Ishikawa (cell line): ENCODE data around the gene DENND1A.

ENCODE experiments used
- CEBPB ChIP-seq: IDR thresholded peaks from 2 replicates; pipeline ENCODE4 v1.6.1; 2012
- CREB1 ChIP-seq: IDR thresholded peaks from 2 replicates; pipeline ENCODE4 v1.6.1; 2012; ENCODE audit warnings: low read depth
- EGR1 ChIP-seq: IDR thresholded peaks from 2 replicates; pipeline ENCODE4 v1.6.1; 2012
- EP300 ChIP-seq: IDR thresholded peaks from 2 replicates; pipeline ENCODE4 v1.6.1; 2012; ENCODE audit warnings: borderline replicate concordance
- FOXM1 ChIP-seq: IDR thresholded peaks from 2 replicates; pipeline ENCODE4 v1.6.1; 2012; ENCODE audit warnings: low read depth, borderline replicate concordance
- NFIC ChIP-seq: IDR thresholded peaks from 2 replicates; pipeline ENCODE4 v1.6.1; 2012
- RAD21 ChIP-seq: IDR thresholded peaks from 2 replicates; pipeline ENCODE4 v1.6.1; 2012; ENCODE audit warnings: low read depth
- TAF1 ChIP-seq: IDR thresholded peaks from 2 replicates; pipeline ENCODE4 v1.6.1; 2012; ENCODE audit warnings: low read depth, mild to moderate bottlenecking
- TCF12 ChIP-seq: IDR thresholded peaks from 2 replicates; pipeline ENCODE4 v1.6.1; 2012; ENCODE audit warnings: low read depth
- TEAD4 ChIP-seq: IDR thresholded peaks from 2 replicates; pipeline ENCODE4 v1.6.1; 2012
- USF1 ChIP-seq: IDR thresholded peaks from 2 replicates; pipeline ENCODE4 v1.6.1; 2012
- YY1 ChIP-seq: IDR thresholded peaks from 2 replicates; pipeline ENCODE4 v1.6.1; 2012; ENCODE audit warnings: low read depth
- ZBTB7A ChIP-seq: IDR thresholded peaks from 2 replicates; pipeline ENCODE4 v1.6.1; 2012; ENCODE audit warnings: low read depth
- TF ChIP-seq, protein P1 (sequence below): IDR thresholded peaks from 2 replicates; pipeline ENCODE4 v1.6.1; 2012
- TF ChIP-seq, protein P2 (sequence below): IDR thresholded peaks from 2 replicates; pipeline ENCODE4 v1.6.1; 2012; ENCODE audit warnings: low read depth, mild to moderate bottlenecking

DENND1A gene

GRCh38 chr9:123823194-123823947, 106.6 kb downstream of the DENND1A start:
- TF ChIP-seq NFIC, result no peak
- TF ChIP-seq, protein P1, sequence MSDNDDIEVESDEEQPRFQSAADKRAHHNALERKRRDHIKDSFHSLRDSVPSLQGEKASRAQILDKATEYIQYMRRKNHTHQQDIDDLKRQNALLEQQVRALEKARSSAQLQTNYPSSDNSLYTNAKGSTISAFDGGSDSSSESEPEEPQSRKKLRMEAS, result no peak
- TF ChIP-seq, protein P2, sequence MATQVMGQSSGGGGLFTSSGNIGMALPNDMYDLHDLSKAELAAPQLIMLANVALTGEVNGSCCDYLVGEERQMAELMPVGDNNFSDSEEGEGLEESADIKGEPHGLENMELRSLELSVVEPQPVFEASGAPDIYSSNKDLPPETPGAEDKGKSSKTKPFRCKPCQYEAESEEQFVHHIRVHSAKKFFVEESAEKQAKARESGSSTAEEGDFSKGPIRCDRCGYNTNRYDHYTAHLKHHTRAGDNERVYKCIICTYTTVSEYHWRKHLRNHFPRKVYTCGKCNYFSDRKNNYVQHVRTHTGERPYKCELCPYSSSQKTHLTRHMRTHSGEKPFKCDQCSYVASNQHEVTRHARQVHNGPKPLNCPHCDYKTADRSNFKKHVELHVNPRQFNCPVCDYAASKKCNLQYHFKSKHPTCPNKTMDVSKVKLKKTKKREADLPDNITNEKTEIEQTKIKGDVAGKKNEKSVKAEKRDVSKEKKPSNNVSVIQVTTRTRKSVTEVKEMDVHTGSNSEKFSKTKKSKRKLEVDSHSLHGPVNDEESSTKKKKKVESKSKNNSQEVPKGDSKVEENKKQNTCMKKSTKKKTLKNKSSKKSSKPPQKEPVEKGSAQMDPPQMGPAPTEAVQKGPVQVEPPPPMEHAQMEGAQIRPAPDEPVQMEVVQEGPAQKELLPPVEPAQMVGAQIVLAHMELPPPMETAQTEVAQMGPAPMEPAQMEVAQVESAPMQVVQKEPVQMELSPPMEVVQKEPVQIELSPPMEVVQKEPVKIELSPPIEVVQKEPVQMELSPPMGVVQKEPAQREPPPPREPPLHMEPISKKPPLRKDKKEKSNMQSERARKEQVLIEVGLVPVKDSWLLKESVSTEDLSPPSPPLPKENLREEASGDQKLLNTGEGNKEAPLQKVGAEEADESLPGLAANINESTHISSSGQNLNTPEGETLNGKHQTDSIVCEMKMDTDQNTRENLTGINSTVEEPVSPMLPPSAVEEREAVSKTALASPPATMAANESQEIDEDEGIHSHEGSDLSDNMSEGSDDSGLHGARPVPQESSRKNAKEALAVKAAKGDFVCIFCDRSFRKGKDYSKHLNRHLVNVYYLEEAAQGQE, result no peak
- no peak for TF ChIP-seq CREB1
- TF ChIP-seq TCF12, result no peak
- no peak for TF ChIP-seq TAF1
- no peak for TF ChIP-seq ZBTB7A

- TF ChIP-seq, protein P1, result no peak
- TF ChIP-seq EGR1 (no peak), ZBTB7A (no peak), EP300 (no peak), CEBPB (no peak), TEAD4 (no peak), YY1 (no peak), CREB1 (no peak), TCF12 (no peak), FOXM1 (no peak), RAD21 (no peak), TAF1 (no peak), NFIC (no peak), USF1 (no peak)
- TF ChIP-seq, protein P2, result no peak
Measured at GRCh38 chr9:123821619-123822018, 108.3 kb downstream of the DENND1A start.

- TF ChIP-seq TAF1 (no peak), YY1 (no peak), FOXM1 (no peak), NFIC (no peak), ZBTB7A (no peak), USF1 (no peak), EGR1 (no peak), CEBPB (no peak), TEAD4 (no peak), RAD21 (no peak), EP300 (no peak), CREB1 (no peak), TCF12 (no peak)
- TF ChIP-seq, protein P1, result no peak
- TF ChIP-seq, protein P2, result no peak
Measured at GRCh38 chr9:123820139-123820538, 109.8 kb downstream of the DENND1A start.

DNA sequence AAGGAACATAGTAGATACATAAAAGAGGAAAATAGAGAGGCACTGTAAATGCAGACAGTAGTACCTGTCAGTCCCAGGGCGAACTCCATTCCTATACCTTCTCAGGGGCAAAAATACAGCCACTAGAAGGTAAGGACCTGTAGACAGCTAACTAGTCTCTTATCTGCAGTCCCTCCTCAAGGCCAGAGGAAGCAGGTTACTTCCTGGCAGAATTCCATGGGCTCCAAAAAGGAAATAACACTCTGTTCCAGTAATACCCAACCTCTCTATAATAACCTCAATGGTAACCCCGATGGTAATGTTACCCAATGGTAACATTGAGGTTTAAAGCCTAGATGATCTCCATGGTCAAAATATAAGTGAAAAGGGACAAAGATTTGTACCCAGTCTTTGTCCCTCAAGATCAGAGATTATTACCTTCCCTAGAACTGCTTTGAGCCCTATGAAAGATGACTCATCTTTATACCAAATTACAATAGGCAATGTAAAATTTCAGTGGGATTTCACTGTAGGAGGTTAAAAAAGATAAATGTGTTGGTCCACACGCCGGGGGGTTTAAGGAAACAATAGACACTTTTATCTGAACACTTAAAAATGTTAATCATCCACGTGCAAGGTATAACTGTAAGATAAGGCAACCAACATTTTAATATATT, 113.0 kb downstream of the DENND1A start:
- TF ChIP-seq TCF12, result no peak
- TF ChIP-seq YY1, result no peak
- no peak for TF ChIP-seq CEBPB
- TF ChIP-seq TEAD4, result no peak
- no peak for TF ChIP-seq EP300
- no peak for TF ChIP-seq TAF1
- TF ChIP-seq NFIC, result no peak
- TF ChIP-seq RAD21, result no peak
- TF ChIP-seq, protein P1, result no peak
- TF ChIP-seq USF1, result no peak
- TF ChIP-seq CREB1, result no peak
- TF ChIP-seq FOXM1, result no peak
- TF ChIP-seq ZBTB7A, result no peak
- no peak for TF ChIP-seq EGR1
- TF ChIP-seq, protein P2, result no peak
